ENCODE results near the gene BLTP3B. TPM values are rescaled to one million over a fixed set of nuclear protein-coding genes. Genes with fewer than 3 reads are reported as not detected.
A peak's percentile ranks its signal among the peaks of the same experiment; 100 is the strongest.

BLTP3B gene
- polyA plus RNA-seq, 2 donors = 2.3 to 4.2 TPM

- H3K27ac ChIP-seq (ENCODE audit: low read depth in 2 of 2, low read length in 1 of 2) = no peak overlapping the region
- no peaks in the 10 kb centered on the region for H3K4me1 ChIP-seq (ENCODE audit: control insufficient read depth in 2 of 2, insufficient read depth in 2 of 2, low read length in 1 of 2)
- 98 to 99% methylated on average over 2 of the region's 2 CpGs for WGBS, 2 donors
- H3K9me3 ChIP-seq (ENCODE audit: control insufficient read depth in 2 of 2, insufficient read depth in 1 of 2, low read depth in 1 of 2, low read length in 1 of 2) = no peaks in the 10 kb centered on the region
- no peak overlapping the region for H3K4me3 ChIP-seq (ENCODE audit: low read depth in 1 of 2, low read length in 2 of 2)
- no peaks in the 10 kb centered on the region for H3K27me3 ChIP-seq (ENCODE audit: control insufficient read depth in 1 of 2, insufficient read depth in 2 of 2, low read length in 2 of 2)
- no peaks in the 10 kb centered on the region for H3K36me3 ChIP-seq (ENCODE audit: control insufficient read depth in 2 of 2, insufficient read depth in 2 of 2, low read length in 1 of 2)
Observed at GRCh38 chr12:100151769-100152168, 9.1 kb upstream of the BLTP3B start.

GRCh38 chr12:100146252-100146651, 3.6 kb upstream of the BLTP3B start:
- Histone ChIP-seq H3K27me3 (ENCODE audit: control insufficient read depth in 1 of 2, insufficient read depth in 2 of 2, low read length in 2 of 2) (no peaks in the 10 kb centered on the region), H3K9me3 (ENCODE audit: control insufficient read depth in 2 of 2, insufficient read depth in 1 of 2, low read depth in 1 of 2, low read length in 1 of 2) (no peaks in the 10 kb centered on the region), H3K27ac (ENCODE audit: low read depth in 2 of 2, low read length in 1 of 2) (no peak overlapping the region), H3K36me3 (ENCODE audit: control insufficient read depth in 2 of 2, insufficient read depth in 2 of 2, low read length in 1 of 2) (no peaks in the 10 kb centered on the region), H3K4me1 (ENCODE audit: control insufficient read depth in 2 of 2, insufficient read depth in 2 of 2, low read length in 1 of 2) (no peaks in the 10 kb centered on the region), H3K4me3 (ENCODE audit: low read depth in 1 of 2, low read length in 2 of 2) (no peak overlapping the region)
- 98 to 99% methylated on average over 2 of the region's 2 CpGs for WGBS, 2 donors

- Histone ChIP-seq H3K36me3 (ENCODE audit: control insufficient read depth in 2 of 2, insufficient read depth in 2 of 2, low read length in 1 of 2) (no peaks in the 10 kb centered on the region), H3K4me1 (ENCODE audit: control insufficient read depth in 2 of 2, insufficient read depth in 2 of 2, low read length in 1 of 2) (no peaks in the 10 kb centered on the region), H3K27me3 (ENCODE audit: control insufficient read depth in 1 of 2, insufficient read depth in 2 of 2, low read length in 2 of 2) (no peaks in the 10 kb centered on the region), H3K27ac (ENCODE audit: low read depth in 2 of 2, low read length in 1 of 2) (no peak overlapping the region), H3K9me3 (ENCODE audit: control insufficient read depth in 2 of 2, insufficient read depth in 1 of 2, low read depth in 1 of 2, low read length in 1 of 2) (no peaks in the 10 kb centered on the region), H3K4me3 (ENCODE audit: low read depth in 1 of 2, low read length in 2 of 2) (no peak overlapping the region)
- 93 to 95% methylated on average over 7 of the region's 7 CpGs for WGBS, 2 donors
Observed at GRCh38 chr12:100145643-100146042, 3.0 kb upstream of the BLTP3B start.

DNA sequence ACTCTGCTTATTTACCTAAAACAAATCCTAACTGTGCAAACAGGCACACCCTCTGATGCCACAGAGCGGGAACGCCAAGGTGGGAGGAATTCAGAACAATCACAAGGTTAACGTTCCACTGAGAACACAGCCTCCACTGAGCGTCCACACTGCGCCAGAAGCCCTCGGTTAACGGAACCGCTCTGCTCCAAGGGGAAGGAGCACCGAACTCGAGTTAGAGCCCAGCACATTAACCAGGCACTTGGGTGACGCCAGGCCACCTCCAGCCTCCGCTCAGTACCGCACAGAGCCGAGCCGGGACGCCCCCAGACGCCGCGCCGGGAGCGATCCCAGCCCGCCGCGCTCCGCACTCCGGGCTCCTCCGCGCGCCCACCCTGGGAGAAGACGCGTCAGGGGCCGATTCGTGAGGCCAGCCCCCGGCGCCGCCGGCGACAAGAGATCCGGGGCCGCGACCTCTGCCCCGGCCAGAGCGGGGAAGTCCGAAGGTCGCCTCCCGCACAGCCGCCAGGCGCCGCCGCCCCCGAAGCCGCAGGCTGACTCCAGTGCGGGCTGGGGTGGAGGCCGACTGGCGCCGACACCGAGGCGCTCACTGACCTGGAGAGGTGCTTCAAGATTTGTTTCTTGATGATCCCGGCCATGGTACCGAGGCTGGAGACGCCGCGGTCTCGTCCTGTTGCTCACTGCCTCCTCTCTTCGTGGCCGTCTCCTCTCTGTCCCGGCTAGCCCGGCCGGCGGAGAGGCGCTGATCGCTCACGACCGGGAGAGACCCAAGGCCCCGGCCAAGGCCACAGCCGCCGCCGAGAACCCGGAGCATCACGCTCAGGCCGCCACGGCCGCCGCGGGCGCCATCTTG, 450 bp downstream of the BLTP3B start:
- 0% methylated on average over 82 to 86 of the region's 86 CpGs for WGBS, 2 donors
- Histone ChIP-seq H3K4me3 (ENCODE audit: low read depth in 1 of 2, low read length in 2 of 2) (peak overlapping the region; percentile 86 to 91), H3K27me3 (ENCODE audit: control insufficient read depth in 1 of 2, insufficient read depth in 2 of 2, low read length in 2 of 2) (no peaks in the 10 kb centered on the region), H3K36me3 (ENCODE audit: control insufficient read depth in 2 of 2, insufficient read depth in 2 of 2, low read length in 1 of 2) (no peaks in the 10 kb centered on the region), H3K9me3 (ENCODE audit: control insufficient read depth in 2 of 2, insufficient read depth in 1 of 2, low read depth in 1 of 2, low read length in 1 of 2) (no peaks in the 10 kb centered on the region), H3K27ac (ENCODE audit: low read depth in 2 of 2, low read length in 1 of 2) (peak overlapping the region; percentile 93 to 97), H3K4me1 (ENCODE audit: control insufficient read depth in 2 of 2, insufficient read depth in 2 of 2, low read length in 1 of 2) (no peaks in the 10 kb centered on the region)

GRCh38 chr12:100141666-100141997, 1.0 kb downstream of the BLTP3B start:
- Histone ChIP-seq H3K27me3 (ENCODE audit: control insufficient read depth in 1 of 2, insufficient read depth in 2 of 2, low read length in 2 of 2) (no peaks in the 10 kb centered on the region), H3K4me3 (ENCODE audit: low read depth in 1 of 2, low read length in 2 of 2) (peak overlapping the region; percentile 86 to 91), H3K9me3 (ENCODE audit: control insufficient read depth in 2 of 2, insufficient read depth in 1 of 2, low read depth in 1 of 2, low read length in 1 of 2) (no peaks in the 10 kb centered on the region), H3K36me3 (ENCODE audit: control insufficient read depth in 2 of 2, insufficient read depth in 2 of 2, low read length in 1 of 2) (no peaks in the 10 kb centered on the region), H3K4me1 (ENCODE audit: control insufficient read depth in 2 of 2, insufficient read depth in 2 of 2, low read length in 1 of 2) (no peaks in the 10 kb centered on the region), H3K27ac (ENCODE audit: low read depth in 2 of 2, low read length in 1 of 2) (peak overlapping the region; percentile 93 to 97)
- 6 to 11% methylated on average over 6 of the region's 6 CpGs for WGBS, 2 donors

DNA sequence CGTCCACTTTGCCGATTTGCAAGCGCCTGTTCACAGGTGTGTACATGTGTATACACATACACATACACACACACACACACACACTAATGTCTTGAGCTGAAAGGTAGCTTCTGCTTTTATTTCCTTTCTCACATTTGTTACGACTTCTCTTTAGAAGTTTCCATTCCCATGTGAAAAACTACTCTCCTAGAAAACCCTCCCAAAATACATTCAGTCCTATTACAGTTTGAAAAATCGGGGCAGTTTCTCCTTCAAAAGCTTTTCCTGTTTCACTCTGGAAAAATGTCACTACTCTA, 3.9 kb downstream of the BLTP3B start:
- WGBS, 2 donors = 70 to 82% methylated on average over 5 of the region's 5 CpGs
- Histone ChIP-seq H3K27ac (ENCODE audit: low read depth in 2 of 2, low read length in 1 of 2) (no peak overlapping the region), H3K27me3 (ENCODE audit: control insufficient read depth in 1 of 2, insufficient read depth in 2 of 2, low read length in 2 of 2) (no peaks in the 10 kb centered on the region), H3K36me3 (ENCODE audit: control insufficient read depth in 2 of 2, insufficient read depth in 2 of 2, low read length in 1 of 2) (no peaks in the 10 kb centered on the region), H3K4me3 (ENCODE audit: low read depth in 1 of 2, low read length in 2 of 2) (no peak overlapping the region), H3K9me3 (ENCODE audit: control insufficient read depth in 2 of 2, insufficient read depth in 1 of 2, low read depth in 1 of 2, low read length in 1 of 2) (no peaks in the 10 kb centered on the region), H3K4me1 (ENCODE audit: control insufficient read depth in 2 of 2, insufficient read depth in 2 of 2, low read length in 1 of 2) (no peaks in the 10 kb centered on the region)

DNA sequence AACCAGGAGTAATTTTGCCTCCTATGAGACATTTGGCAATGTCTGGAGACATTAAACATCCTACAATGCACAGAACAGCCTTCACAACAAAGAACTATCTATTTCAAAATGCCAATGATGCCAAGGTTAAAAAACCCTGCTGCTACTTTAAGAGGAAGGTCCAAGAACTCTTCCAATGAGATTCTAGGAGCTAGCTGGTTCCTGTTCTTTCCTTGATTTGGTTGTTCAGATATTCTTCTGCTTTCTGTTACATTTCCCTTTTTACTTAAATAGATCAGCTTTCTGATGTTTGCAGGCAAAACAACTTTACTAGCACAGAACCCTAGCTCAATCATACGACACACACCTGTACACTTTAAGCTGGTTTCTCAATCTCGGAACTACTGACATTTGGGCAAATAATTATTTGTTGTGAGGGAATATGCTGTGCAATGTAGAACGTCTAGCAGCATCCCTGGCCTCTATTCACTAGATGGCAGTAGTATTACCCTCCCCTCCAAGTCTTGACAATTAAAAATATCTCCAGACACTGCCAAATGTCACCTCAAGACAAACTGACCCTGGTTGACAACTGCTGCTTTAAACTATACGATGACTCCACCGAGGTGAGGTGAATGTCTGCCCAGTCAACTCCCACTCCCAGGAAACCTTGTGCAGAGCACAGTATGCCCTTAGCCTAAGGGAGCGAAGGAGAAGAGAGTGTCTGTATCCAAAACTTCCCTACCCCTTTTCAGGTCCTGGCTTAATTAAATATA, 4.4 kb downstream of the BLTP3B start:
- no peak overlapping the region for H3K4me3 ChIP-seq (ENCODE audit: low read depth in 1 of 2, low read length in 2 of 2)
- H3K36me3 ChIP-seq (ENCODE audit: control insufficient read depth in 2 of 2, insufficient read depth in 2 of 2, low read length in 1 of 2) = no peaks in the 10 kb centered on the region
- no peaks in the 10 kb centered on the region for H3K27me3 ChIP-seq (ENCODE audit: control insufficient read depth in 1 of 2, insufficient read depth in 2 of 2, low read length in 2 of 2)
- WGBS, 2 donors = 33 to 36% methylated on average over 6 of the region's 6 CpGs
- no peaks in the 10 kb centered on the region for H3K9me3 ChIP-seq (ENCODE audit: control insufficient read depth in 2 of 2, insufficient read depth in 1 of 2, low read depth in 1 of 2, low read length in 1 of 2)
- H3K27ac ChIP-seq (ENCODE audit: low read depth in 2 of 2, low read length in 1 of 2) = no peak overlapping the region
- no peaks in the 10 kb centered on the region for H3K4me1 ChIP-seq (ENCODE audit: control insufficient read depth in 2 of 2, insufficient read depth in 2 of 2, low read length in 1 of 2)

DNA sequence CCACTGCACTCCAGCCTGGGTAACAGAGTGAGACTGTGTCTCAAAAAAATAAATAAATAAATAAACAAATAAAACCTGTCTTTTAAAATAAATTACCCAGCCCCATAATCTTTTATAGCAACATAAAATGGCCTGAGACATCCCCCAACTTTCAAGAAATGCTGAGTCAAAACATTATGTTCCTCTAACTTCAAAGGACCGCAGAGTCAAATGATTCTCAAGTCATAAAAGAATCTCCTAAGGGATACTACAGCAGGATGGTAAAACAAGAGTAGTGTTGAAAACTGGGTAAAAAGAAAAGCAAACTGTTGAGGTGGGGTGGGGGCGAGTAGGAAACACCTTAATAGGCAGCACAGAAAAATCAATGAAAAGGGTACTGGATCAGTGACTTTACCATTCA, 9.5 kb downstream of the BLTP3B start:
- Histone ChIP-seq H3K4me1 (ENCODE audit: control insufficient read depth in 2 of 2, insufficient read depth in 2 of 2, low read length in 1 of 2) (no peaks in the 10 kb centered on the region), H3K27me3 (ENCODE audit: control insufficient read depth in 1 of 2, insufficient read depth in 2 of 2, low read length in 2 of 2) (no peaks in the 10 kb centered on the region), H3K27ac (ENCODE audit: low read depth in 2 of 2, low read length in 1 of 2) (no peak overlapping the region), H3K36me3 (ENCODE audit: control insufficient read depth in 2 of 2, insufficient read depth in 2 of 2, low read length in 1 of 2) (no peaks in the 10 kb centered on the region), H3K4me3 (ENCODE audit: low read depth in 1 of 2, low read length in 2 of 2) (no peak overlapping the region), H3K9me3 (ENCODE audit: control insufficient read depth in 2 of 2, insufficient read depth in 1 of 2, low read depth in 1 of 2, low read length in 1 of 2) (no peaks in the 10 kb centered on the region)
- 90 to 92% methylated on average over 2 of the region's 2 CpGs for WGBS, 2 donors

- Histone ChIP-seq H3K36me3 (ENCODE audit: control insufficient read depth in 2 of 2, insufficient read depth in 2 of 2, low read length in 1 of 2) (no peaks in the 10 kb centered on the region), H3K27me3 (ENCODE audit: control insufficient read depth in 1 of 2, insufficient read depth in 2 of 2, low read length in 2 of 2) (no peaks in the 10 kb centered on the region), H3K27ac (ENCODE audit: low read depth in 2 of 2, low read length in 1 of 2) (peak overlapping the region; percentile 13 to 54), H3K9me3 (ENCODE audit: control insufficient read depth in 2 of 2, insufficient read depth in 1 of 2, low read depth in 1 of 2, low read length in 1 of 2) (no peaks in the 10 kb centered on the region), H3K4me3 (ENCODE audit: low read depth in 1 of 2, low read length in 2 of 2) (no peak overlapping the region), H3K4me1 (ENCODE audit: control insufficient read depth in 2 of 2, insufficient read depth in 2 of 2, low read length in 1 of 2) (peaks cover 0 to 3% of the 10 kb centered on the region in 2 donors)
- WGBS, 2 donors = 11 to 13% methylated on average over 1 of the region's 1 CpG
Observed at GRCh38 chr12:100128512-100128908, 14.2 kb downstream of the BLTP3B start.

Data from esophagus (tissue), 2 donors.